LNCAP (cell line): ENCODE results near the gene IFT80.

Source experiments
- TF ChIP-seq, protein P1 (sequence below): fragments of 450-650 bp; IDR thresholded peaks from 2 replicates; pipeline ENCODE4 v1.5.1; 2017; ENCODE audit warnings: mild to moderate bottlenecking

IFT80 gene

GRCh38 chr3:160399125-160400029 lies at the start of gene IFT80, which contains the start of gene SMC4:
Gene IFT80, minus strand, starts transcription at chr3:160399225. Its CDS starts 14,625 bp downstream, at chr3:160384600.
Gene SMC4, plus strand, starts transcription at chr3:160399650. Its CDS starts 1,177 bp downstream, at chr3:160400827.
- TF ChIP-seq, protein P1, sequence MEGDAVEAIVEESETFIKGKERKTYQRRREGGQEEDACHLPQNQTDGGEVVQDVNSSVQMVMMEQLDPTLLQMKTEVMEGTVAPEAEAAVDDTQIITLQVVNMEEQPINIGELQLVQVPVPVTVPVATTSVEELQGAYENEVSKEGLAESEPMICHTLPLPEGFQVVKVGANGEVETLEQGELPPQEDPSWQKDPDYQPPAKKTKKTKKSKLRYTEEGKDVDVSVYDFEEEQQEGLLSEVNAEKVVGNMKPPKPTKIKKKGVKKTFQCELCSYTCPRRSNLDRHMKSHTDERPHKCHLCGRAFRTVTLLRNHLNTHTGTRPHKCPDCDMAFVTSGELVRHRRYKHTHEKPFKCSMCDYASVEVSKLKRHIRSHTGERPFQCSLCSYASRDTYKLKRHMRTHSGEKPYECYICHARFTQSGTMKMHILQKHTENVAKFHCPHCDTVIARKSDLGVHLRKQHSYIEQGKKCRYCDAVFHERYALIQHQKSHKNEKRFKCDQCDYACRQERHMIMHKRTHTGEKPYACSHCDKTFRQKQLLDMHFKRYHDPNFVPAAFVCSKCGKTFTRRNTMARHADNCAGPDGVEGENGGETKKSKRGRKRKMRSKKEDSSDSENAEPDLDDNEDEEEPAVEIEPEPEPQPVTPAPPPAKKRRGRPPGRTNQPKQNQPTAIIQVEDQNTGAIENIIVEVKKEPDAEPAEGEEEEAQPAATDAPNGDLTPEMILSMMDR = no peak

- TF ChIP-seq, protein P1 = no peak
These were observed 48.5 kb upstream of the IFT80 start for GRCh38 chr3:160447544-160447943.

DNA sequence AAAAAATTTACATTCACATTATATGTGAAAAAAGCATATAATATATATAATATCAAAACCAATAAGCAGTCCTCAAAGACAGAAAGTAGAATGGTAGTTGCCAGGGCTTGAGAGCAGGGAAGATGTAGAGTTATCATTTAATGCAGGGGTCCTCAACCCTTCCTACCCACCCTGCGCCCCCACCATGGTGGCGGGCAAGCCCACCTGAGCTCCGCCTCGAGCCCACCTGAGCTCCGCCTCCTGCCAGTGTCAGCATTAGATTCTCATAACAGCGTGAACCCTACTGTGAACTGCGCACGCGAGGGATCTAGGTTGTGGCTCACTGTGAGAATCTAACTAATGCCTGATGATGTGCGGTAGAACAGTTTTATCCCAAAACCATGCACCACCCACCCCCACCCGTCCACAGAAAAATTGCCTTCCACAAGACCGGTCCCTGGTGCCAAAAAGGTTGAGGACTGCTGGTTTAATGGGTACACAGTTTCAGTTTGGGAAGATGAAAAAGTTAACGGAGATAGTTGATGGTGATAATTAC lies 47.6 kb upstream of the IFT80 start:
- TF ChIP-seq, protein P1 = no peak

DNA sequence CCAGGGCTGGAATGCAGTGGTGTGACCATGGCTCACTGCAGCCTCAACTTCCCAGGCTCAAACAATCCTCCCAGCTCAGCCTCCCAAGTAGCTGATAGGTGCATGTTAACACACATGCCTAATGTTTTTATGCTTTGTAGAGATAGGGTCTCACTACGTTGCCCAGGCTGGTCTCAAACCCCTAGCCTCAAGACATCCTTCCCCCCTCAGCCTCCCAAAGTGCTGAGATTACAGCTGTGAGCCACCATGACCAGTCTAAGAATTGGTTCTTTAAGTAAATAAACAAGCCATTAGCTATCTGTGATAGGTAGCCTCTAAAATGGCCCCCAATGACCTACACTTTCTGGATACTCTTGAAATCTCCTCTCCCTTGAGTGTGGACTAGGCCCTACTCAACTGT lies 46.8 kb upstream of the IFT80 start:
- TF ChIP-seq, protein P1 = no peak

GRCh38 chr3:160444411-160444810 lies 45.4 kb upstream of the IFT80 start:
- TF ChIP-seq, protein P1 = no peak

DNA sequence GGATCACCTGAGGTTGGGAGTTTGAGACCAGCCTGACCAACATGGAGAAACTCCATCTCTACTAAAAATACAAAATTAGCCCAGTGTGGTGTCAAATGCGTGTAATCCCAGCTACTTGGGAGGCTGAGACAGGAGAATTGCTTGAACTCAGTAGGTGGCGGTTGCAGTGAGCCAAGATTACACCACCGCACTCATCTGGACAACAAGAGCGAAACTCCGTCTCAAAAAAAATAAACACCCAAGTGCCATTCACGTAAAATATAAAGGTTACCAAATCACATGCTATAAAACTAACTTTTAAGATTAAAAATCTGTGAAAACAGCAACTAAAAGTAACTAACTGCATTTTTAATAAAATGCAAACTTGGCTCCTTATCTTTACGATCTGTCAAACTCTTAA lies 41.7 kb upstream of the IFT80 start:
- TF ChIP-seq, protein P1 = no peak

- TF ChIP-seq, protein P1 = no peak
These were observed 38.0 kb upstream of the IFT80 start for GRCh38 chr3:160437083-160437455.
